K562 (cell line): ENCODE data around the gene USP11. TPM values are rescaled to one million over a fixed set of nuclear protein-coding genes. Genes with fewer than 3 reads are reported as not detected.

Experiments used
- E2F3 ChIP-seq: fragments of 250-450 bp; sonication (Bioruptor Pico); IDR thresholded peaks from 2 replicates; pipeline ENCODE4 v1.4.0; 2020; ENCODE audit warnings: mild to moderate bottlenecking
- ESRRB ChIP-seq: fragments of 250-450 bp; sonication (Bioruptor Pico); IDR thresholded peaks from 2 replicates; pipeline ENCODE4 v1.5.0; 2020; ENCODE audit warnings: mild to moderate bottlenecking, moderate library complexity, borderline replicate concordance
- FOXK2 ChIP-seq, 2 experiments: fragments of 450-650 bp; IDR thresholded peaks in 1 of 2; conservative IDR thresholded peaks in 1 of 2; 2 replicates each; pipeline ENCODE4 v1.6.1; 2016; ENCODE audit warnings: low read depth in 2 of 2, mild to moderate bottlenecking in 1 of 2
- HSF4 ChIP-seq: fragments of 250-450 bp; sonication (Bioruptor Pico); IDR thresholded peaks from 2 replicates; pipeline ENCODE4 v2.1.2; 2022; ENCODE audit warnings: mild to moderate bottlenecking, moderate library complexity, borderline replicate concordance
- NEUROD1 ChIP-seq: fragments of 150-350 bp; IDR thresholded peaks from 2 replicates; pipeline ENCODE4 v1.6.1; 2014; ENCODE audit warnings: borderline replicate concordance, low read length, low read depth; ENCODE audit not compliant: partially characterized antibody
- NR2C1 ChIP-seq, 2 experiments: fragments of 450-650 bp; IDR thresholded peaks; 2 replicates each; pipeline ENCODE4 v1.6.1; 2017; ENCODE audit warnings: mild to moderate bottlenecking in 2 of 2, antibody characterized with exemption in 1 of 2, inconsistent platforms in 1 of 2, missing compliant biosample characterization in 1 of 2, missing genetic modification characterization in 1 of 2
- POLR3A ChIP-seq: IDR thresholded peaks from 2 replicates; pipeline ENCODE4 v1.6.1; 2011; ENCODE audit warnings: borderline replicate concordance, mild to moderate bottlenecking, moderate library complexity; ENCODE audit not compliant: insufficient read length, insufficient read depth; ENCODE audit errors: extremely low read depth
- RCOR1 ChIP-seq, 2 experiments: IDR thresholded peaks; 2 replicates each; pipeline ENCODE4 v1.6.1; 2012; ENCODE audit warnings: low read depth in 2 of 2, low read length in 2 of 2, borderline replicate concordance in 1 of 2, improper control_type of control experiment in 1 of 2
- TAF1 ChIP-seq: IDR thresholded peaks from 2 replicates; pipeline ENCODE4 v1.6.1; 2011; ENCODE audit warnings: mild to moderate bottlenecking, low read length, moderate library complexity; ENCODE audit not compliant: insufficient read depth, control insufficient read depth, severe bottlenecking; ENCODE audit errors: extremely low read depth
- TOE1 ChIP-seq, 2 experiments: fragments of 450-650 bp in 1 of 2; sonication (generic) in 1 of 2; formaldehyde crosslinking in 1 of 2; IDR thresholded peaks; 2 replicates each; pipeline versions ENCODE4 v1.7.1 to v1.8.0; 2016 to 2022; ENCODE audit warnings: borderline replicate concordance in 2 of 2, mild to moderate bottlenecking in 2 of 2, antibody characterized with exemption in 1 of 2, inconsistent platforms in 1 of 2, low read depth in 1 of 2, missing genetic modification reagents in 1 of 2, moderate library complexity in 1 of 2
- TSC22D4 ChIP-seq: fragments of 450-650 bp; IDR thresholded peaks from 2 replicates; pipeline ENCODE4 v1.6.1; 2016; ENCODE audit warnings: missing genetic modification characterization, missing biosample characterization, control low read depth
- ZNF3 ChIP-seq: fragments of 250-450 bp; sonication (Bioruptor Pico); IDR thresholded peaks from 2 replicates; pipeline ENCODE4 v1.5.0; 2021; ENCODE audit warnings: mild to moderate bottlenecking, moderate library complexity
- polyA plus RNA-seq, 8 experiments: library from polyadenylated mRNA; depleted of rRNA in 4 of 8; stranded (reverse) in 5 of 8; unstranded in 3 of 8; fragments of >200 nt; fragmentation: Nextera tagmentation in 2 of 8; fragmentation: Illumina TruSeq in 1 of 8; extraction: Ambion mirVana in 2 of 8; extraction: Trizol in 1 of 8; gene quantifications; 2 replicates each; pipeline versions ENCODE4 v1.2.1 to v1.2.3, GENCODE V29; 2011 to 2014; ENCODE audit warnings: inconsistent platforms in 1 of 8, missing spikeins in 1 of 8
- total RNA-seq, 7 experiments: library from RNA; depleted of rRNA in 6 of 7; stranded (reverse); fragments of >200 nt in 6 of 7; fragmentation: Illumina TruSeq in 2 of 7; extraction: Trizol in 2 of 7; gene quantifications; 2 replicates each; pipeline versions ENCODE4 v1.2.1 to v1.2.3, GENCODE V29; 2011 to 2021; ENCODE audit warnings: low replicate concordance in 1 of 7
- TF ChIP-seq, protein P1 (sequence below): fragments of 250-450 bp; sonication (Bioruptor Pico); IDR thresholded peaks from 2 replicates; pipeline ENCODE4 v1.5.0; 2021; ENCODE audit warnings: mild to moderate bottlenecking, borderline replicate concordance
- TF ChIP-seq, protein P2 (sequence below): sonication (generic); formaldehyde crosslinking; IDR thresholded peaks from 2 replicates; pipeline ENCODE4 v1.9.0; 2022; ENCODE audit warnings: mild to moderate bottlenecking, missing genetic modification reagents
- TF ChIP-seq, protein P3 (sequence below): fragments of 250-450 bp; sonication (Bioruptor Pico); IDR thresholded peaks from 2 replicates; pipeline ENCODE4 v1.8.0; 2021; ENCODE audit warnings: moderate library complexity, mild to moderate bottlenecking, inconsistent platforms
- TF ChIP-seq, protein P4 (sequence below): fragments of 450-650 bp; IDR thresholded peaks from 2 replicates; pipeline ENCODE4 v1.6.1; 2017; ENCODE audit warnings: antibody characterized with exemption, mild to moderate bottlenecking

USP11 gene
- total and polyA plus RNA-seq, 9 of the 15 experiments (the other 6 are each of a cell fraction or from before 2014, with no cell fraction given) = 2.5 to 29.0 (median 11.7) TPM

DNA sequence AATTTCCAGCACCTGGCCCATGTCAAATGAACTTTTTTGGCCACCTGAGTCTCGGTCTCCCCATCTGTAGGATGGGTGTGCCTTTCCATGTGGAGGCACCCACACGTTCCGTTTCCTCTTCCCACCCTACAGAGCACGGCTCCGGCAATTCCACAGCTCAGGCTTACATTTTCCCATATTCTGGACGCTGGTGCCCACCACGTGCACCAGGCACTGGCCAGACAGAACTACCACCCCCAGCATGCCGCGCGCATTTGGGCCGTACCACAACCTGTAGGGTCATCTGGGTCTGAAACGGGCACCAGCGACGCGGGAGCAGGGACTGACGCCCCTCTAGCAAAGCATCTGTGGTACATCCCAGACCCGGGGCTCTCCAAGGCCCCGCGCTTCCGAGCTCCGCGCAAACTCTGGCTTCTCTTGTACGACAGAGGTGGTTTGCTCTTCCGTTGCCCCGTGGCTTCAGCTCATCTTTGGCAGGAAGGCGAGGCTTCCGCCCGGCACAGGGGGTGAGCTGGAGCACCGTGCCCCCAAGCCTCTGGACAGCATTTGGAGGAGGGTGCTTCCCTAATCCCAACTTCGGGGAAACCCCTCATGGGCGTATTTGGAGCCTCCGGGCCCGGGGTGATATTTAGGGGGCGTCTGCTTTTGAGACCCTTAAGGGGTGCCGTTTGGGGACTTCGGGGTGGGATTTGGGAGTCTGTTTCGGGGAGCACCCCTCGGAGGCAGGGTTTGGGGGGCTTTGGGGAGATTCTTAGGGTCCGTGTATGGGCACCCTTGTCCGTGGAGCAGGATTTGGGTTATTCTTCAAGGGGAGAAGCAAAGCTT lies 42.2 kb upstream of the USP11 start (continued):
- TF ChIP-seq NR2C1 (IDR thresholded peaks at IDR 0.05) = no peak
- TF ChIP-seq NR2C1 (tag; IDR thresholded peaks at IDR 0.05) = no peak
- no peak for TF ChIP-seq POLR3A
- TF ChIP-seq RCOR1 (IDR thresholded peaks at IDR 0.05; ENCODE audit: borderline replicate concordance in 1 of 2, low read depth in 2 of 2, low read length in 2 of 2) = no peak
- TF ChIP-seq TSC22D4 = no peak
- no peak for TF ChIP-seq ESRRB (CRISPR knock-in tag)
- TF ChIP-seq ZNF3 (CRISPR knock-in tag) = no peak
- peak; percentile 57 for TF ChIP-seq NEUROD1
- peak; percentile 52 for TF ChIP-seq TAF1
- TF ChIP-seq, protein P1, sequence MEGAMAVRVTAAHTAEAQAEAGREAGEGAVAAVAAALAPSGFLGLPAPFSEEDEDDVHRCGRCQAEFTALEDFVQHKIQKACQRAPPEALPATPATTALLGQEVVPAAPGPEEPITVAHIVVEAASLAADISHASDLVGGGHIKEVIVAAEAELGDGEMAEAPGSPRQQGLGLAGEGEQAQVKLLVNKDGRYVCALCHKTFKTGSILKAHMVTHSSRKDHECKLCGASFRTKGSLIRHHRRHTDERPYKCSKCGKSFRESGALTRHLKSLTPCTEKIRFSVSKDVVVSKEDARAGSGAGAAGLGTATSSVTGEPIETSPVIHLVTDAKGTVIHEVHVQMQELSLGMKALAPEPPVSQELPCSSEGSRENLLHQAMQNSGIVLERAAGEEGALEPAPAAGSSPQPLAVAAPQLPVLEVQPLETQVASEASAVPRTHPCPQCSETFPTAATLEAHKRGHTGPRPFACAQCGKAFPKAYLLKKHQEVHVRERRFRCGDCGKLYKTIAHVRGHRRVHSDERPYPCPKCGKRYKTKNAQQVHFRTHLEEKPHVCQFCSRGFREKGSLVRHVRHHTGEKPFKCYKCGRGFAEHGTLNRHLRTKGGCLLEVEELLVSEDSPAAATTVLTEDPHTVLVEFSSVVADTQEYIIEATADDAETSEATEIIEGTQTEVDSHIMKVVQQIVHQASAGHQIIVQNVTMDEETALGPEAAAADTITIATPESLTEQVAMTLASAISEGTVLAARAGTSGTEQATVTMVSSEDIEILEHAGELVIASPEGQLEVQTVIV (CRISPR knock-in tag) = no peak
- TF ChIP-seq TOE1 (IDR thresholded peaks at IDR 0.05; ENCODE audit: borderline replicate concordance) = peak; percentile 48; the same call in 1 of the 2 replicates
- TF ChIP-seq TOE1 (CRISPR knock-in tag; IDR thresholded peaks at IDR 0.05; ENCODE audit: borderline replicate concordance, low read depth) = no peak
- TF ChIP-seq E2F3 (CRISPR knock-in tag) = no peak
- TF ChIP-seq, protein P2, sequence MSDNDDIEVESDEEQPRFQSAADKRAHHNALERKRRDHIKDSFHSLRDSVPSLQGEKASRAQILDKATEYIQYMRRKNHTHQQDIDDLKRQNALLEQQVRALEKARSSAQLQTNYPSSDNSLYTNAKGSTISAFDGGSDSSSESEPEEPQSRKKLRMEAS (CRISPR knock-in tag) = peak; percentile 79
- TF ChIP-seq, protein P3, sequence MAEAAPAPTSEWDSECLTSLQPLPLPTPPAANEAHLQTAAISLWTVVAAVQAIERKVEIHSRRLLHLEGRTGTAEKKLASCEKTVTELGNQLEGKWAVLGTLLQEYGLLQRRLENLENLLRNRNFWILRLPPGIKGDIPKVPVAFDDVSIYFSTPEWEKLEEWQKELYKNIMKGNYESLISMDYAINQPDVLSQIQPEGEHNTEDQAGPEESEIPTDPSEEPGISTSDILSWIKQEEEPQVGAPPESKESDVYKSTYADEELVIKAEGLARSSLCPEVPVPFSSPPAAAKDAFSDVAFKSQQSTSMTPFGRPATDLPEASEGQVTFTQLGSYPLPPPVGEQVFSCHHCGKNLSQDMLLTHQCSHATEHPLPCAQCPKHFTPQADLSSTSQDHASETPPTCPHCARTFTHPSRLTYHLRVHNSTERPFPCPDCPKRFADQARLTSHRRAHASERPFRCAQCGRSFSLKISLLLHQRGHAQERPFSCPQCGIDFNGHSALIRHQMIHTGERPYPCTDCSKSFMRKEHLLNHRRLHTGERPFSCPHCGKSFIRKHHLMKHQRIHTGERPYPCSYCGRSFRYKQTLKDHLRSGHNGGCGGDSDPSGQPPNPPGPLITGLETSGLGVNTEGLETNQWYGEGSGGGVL (CRISPR knock-in tag) = no peak
- peak in 1 of 2 experiments; percentile 98; a peak in 2 of 4 replicates for TF ChIP-seq FOXK2 (conservative IDR thresholded peaks at IDR 0.05 in 1 of 2, IDR thresholded peaks at IDR 0.05 in 1 of 2; ENCODE audit: low read depth in 2 of 2)
- TF ChIP-seq, protein P4, sequence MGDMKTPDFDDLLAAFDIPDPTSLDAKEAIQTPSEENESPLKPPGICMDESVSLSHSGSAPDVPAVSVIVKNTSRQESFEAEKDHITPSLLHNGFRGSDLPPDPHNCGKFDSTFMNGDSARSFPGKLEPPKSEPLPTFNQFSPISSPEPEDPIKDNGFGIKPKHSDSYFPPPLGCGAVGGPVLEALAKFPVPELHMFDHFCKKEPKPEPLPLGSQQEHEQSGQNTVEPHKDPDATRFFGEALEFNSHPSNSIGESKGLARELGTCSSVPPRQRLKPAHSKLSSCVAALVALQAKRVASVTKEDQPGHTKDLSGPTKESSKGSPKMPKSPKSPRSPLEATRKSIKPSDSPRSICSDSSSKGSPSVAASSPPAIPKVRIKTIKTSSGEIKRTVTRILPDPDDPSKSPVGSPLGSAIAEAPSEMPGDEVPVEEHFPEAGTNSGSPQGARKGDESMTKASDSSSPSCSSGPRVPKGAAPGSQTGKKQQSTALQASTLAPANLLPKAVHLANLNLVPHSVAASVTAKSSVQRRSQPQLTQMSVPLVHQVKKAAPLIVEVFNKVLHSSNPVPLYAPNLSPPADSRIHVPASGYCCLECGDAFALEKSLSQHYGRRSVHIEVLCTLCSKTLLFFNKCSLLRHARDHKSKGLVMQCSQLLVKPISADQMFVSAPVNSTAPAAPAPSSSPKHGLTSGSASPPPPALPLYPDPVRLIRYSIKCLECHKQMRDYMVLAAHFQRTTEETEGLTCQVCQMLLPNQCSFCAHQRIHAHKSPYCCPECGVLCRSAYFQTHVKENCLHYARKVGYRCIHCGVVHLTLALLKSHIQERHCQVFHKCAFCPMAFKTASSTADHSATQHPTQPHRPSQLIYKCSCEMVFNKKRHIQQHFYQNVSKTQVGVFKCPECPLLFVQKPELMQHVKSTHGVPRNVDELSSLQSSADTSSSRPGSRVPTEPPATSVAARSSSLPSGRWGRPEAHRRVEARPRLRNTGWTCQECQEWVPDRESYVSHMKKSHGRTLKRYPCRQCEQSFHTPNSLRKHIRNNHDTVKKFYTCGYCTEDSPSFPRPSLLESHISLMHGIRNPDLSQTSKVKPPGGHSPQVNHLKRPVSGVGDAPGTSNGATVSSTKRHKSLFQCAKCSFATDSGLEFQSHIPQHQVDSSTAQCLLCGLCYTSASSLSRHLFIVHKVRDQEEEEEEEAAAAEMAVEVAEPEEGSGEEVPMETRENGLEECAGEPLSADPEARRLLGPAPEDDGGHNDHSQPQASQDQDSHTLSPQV = no peak
- no peak for TF ChIP-seq HSF4
